MCF 10A (cell line): ENCODE results near the gene ZNRF3. TPM values are rescaled to one million over a fixed set of nuclear protein-coding genes. Genes with fewer than 3 reads are reported as not detected.

Experiments used
- BruUV-seq: library from RNA; stranded (reverse); fragments of 400-500 nt; replicated peaks from 2 replicates; lab custom pipeline; 2021; lab: Mats Ljungman, UMichigan
- CTCF ChIA-PET: fragments of 300-600 bp; sonication (Branson Sonifier 250); formaldehyde crosslinking; extraction: SDS; loops from one replicate; lab custom pipeline; 2021; ENCODE audit warnings: antibody characterized with exemption, inconsistent platforms; lab: Yijun Ruan, JAX
- POLR2A ChIA-PET: fragments of 300-600, 350-650 bp; sonication (Branson Sonifier 250); formaldehyde crosslinking; extraction: SDS; loops from one replicate; lab custom pipeline; 2020; ENCODE audit warnings: antibody characterized with exemption, inconsistent platforms; lab: Yijun Ruan, JAX
- DNase-seq: peaks from one replicate; pipeline ENCODE4 v3.0.0-alpha.2; 2018; ENCODE audit not compliant: unreplicated experiment
- H3K27ac Mint-ChIP-seq: one replicate; pipeline ENCODE4 v1.8.0; 2022; ENCODE audit warnings: mild to moderate bottlenecking, low read depth, mixed read lengths; ENCODE audit not compliant: unreplicated experiment
- H3K27me3 Mint-ChIP-seq: one replicate; pipeline ENCODE4 v1.8.0; 2022; ENCODE audit warnings: mixed read lengths; ENCODE audit not compliant: insufficient read depth, unreplicated experiment
- H3K36me3 Mint-ChIP-seq: one replicate; pipeline ENCODE4 v1.8.0; 2022; ENCODE audit warnings: mild to moderate bottlenecking, moderate library complexity, mixed read lengths; ENCODE audit not compliant: insufficient read depth, unreplicated experiment
- H3K4me1 Mint-ChIP-seq: one replicate; pipeline ENCODE4 v1.8.0; 2022; ENCODE audit warnings: mixed read lengths; ENCODE audit not compliant: insufficient read depth, unreplicated experiment
- H3K4me3 Mint-ChIP-seq: one replicate; pipeline ENCODE4 v1.8.0; 2022; ENCODE audit warnings: mild to moderate bottlenecking, moderate library complexity, mixed read lengths; ENCODE audit not compliant: unreplicated experiment
- H3K9me3 Mint-ChIP-seq: one replicate; pipeline ENCODE4 v1.8.0; 2022; ENCODE audit warnings: mixed read lengths; ENCODE audit not compliant: unreplicated experiment
- CTCF ChIP-seq: fragments of 200-600 bp; IDR thresholded peaks from one replicate; pipeline ENCODE4 v1.8.0; 2022; ENCODE audit warnings: antibody characterized with exemption, mild to moderate bottlenecking; ENCODE audit not compliant: unreplicated experiment
- intact Hi-C: fragments of 100-400 bp; cut with micrococcal nuclease; formaldehyde crosslinking; loops from 2 replicates; pipeline ENCODE4 v1.14.1; 2022
- total RNA-seq: library from RNA; stranded (reverse); gene quantifications from 2 replicates; pipeline ENCODE4 v1.2.3, GENCODE V29; 2022

Gene ZNRF3
- total RNA-seq, 1 experiment from 2014 or later: 7.1 TPM

- H3K9me3 Mint-ChIP-seq: no peaks in the 10 kb centered on the region
- no peak for DNase-seq
- H3K4me3 Mint-ChIP-seq: no peak overlapping the region
- POLR2A ChIA-PET: interaction anchor here (1.0 kb wide), 1 partner anchor 11 kb away, joined by 4 read pairs; no protein-coding TSS in a partner anchor
- H3K4me1 Mint-ChIP-seq: peaks cover 4% of the 10 kb centered on the region
- BruUV-seq: no TSS peak
- H3K27ac Mint-ChIP-seq: no peak overlapping the region
- CTCF ChIA-PET: interaction anchor here (0.6 to 1.2 kb wide), 4 partner anchors 11 to 367 kb away, joined by 3 read pairs; no protein-coding TSS in a partner anchor
- intact Hi-C loops: no loop called here
- no peaks in the 10 kb centered on the region for H3K27me3 Mint-ChIP-seq
- TF ChIP-seq CTCF: no peak
- H3K36me3 Mint-ChIP-seq: no peaks in the 10 kb centered on the region
These were observed 55.0 kb downstream of the ZNRF3 start for GRCh38 chr22:28938286-28938833.

- TF ChIP-seq CTCF: no peak
- H3K27ac Mint-ChIP-seq: no peak overlapping the region
- H3K9me3 Mint-ChIP-seq: no peaks in the 10 kb centered on the region
- DNase-seq: no peak
- intact Hi-C loops: no loop called here
- H3K4me3 Mint-ChIP-seq: no peak overlapping the region
- H3K36me3 Mint-ChIP-seq: no peaks in the 10 kb centered on the region
- CTCF ChIA-PET: interaction anchor here (0.7 to 1.2 kb wide), 3 partner anchors 12 to 101 kb away, joined by 3 read pairs; no protein-coding TSS in a partner anchor
- H3K4me1 Mint-ChIP-seq: peaks cover 4% of the 10 kb centered on the region
- H3K27me3 Mint-ChIP-seq: no peaks in the 10 kb centered on the region
- POLR2A ChIA-PET: interaction anchor here (1.0 kb wide), 1 partner anchor 12 kb away, joined by 4 read pairs; no protein-coding TSS in a partner anchor
- BruUV-seq: no TSS peak
These were observed 56.0 kb downstream of the ZNRF3 start for GRCh38 chr22:28939394-28939793.

GRCh38 chr22:28939932-28940331 lies 56.6 kb downstream of the ZNRF3 start:
- Mint-ChIP-seq H3K4me3 (no peak overlapping the region), H3K9me3 (no peaks in the 10 kb centered on the region), H3K36me3 (no peaks in the 10 kb centered on the region), H3K27me3 (no peaks in the 10 kb centered on the region), H3K27ac (no peak overlapping the region), H3K4me1 (peaks cover 4% of the 10 kb centered on the region)
- ChIA-PET POLR2A (no interaction called here), CTCF (no interaction called here)
- BruUV-seq: no TSS peak
- TF ChIP-seq CTCF: no peak
- no peak for DNase-seq
- intact Hi-C loops: no loop called here

- no TSS peak for BruUV-seq
- CTCF ChIA-PET: no interaction called here
- Mint-ChIP-seq H3K4me1 (peaks cover 4% of the 10 kb centered on the region), H3K27ac (no peak overlapping the region), H3K9me3 (no peaks in the 10 kb centered on the region), H3K36me3 (no peaks in the 10 kb centered on the region), H3K4me3 (no peak overlapping the region), H3K27me3 (no peaks in the 10 kb centered on the region)
- no peak for DNase-seq
- no peak for TF ChIP-seq CTCF
- POLR2A ChIA-PET: no interaction called here
- intact Hi-C loops: no loop called here
These were observed 57.1 kb downstream of the ZNRF3 start for GRCh38 chr22:28940441-28940840.
